ENCODE measurements around the gene FOXK1. TPM values are rescaled to one million over a fixed set of nuclear protein-coding genes. Genes with fewer than 3 reads are reported as not detected.

Gene FOXK1
- total and polyA plus RNA-seq, 2 of the 13 experiments (the other 11 are each of a cell fraction or from before 2014, with no cell fraction given): 4.6 to 8.8 TPM

- WGBS (ENCODE audit: low lambda C conversion rate): 59% methylated on average over 2 of the region's 2 CpGs
- H3K4me3 ChIP-seq (replicated peaks in 1 of 3; ENCODE audit: insufficient read depth in 1 of 3, low read depth in 2 of 3, low read length in 3 of 3): no peak overlapping the region
- in situ Hi-C loops (cut with HindIII; ENCODE audit: extremely low pct_ligation_motif_present, low pct_unique_long_range_greater_than_20kb): no loop called here
- ChIA-PET POLR2A (interaction anchor here (2.0 to 2.3 kb wide), 2 partner anchors 10 to 51 kb away, joined by 5 read pairs; no protein-coding TSS in a partner anchor), CTCF (ENCODE audit: low intra/inter-chr PET ratio, low total read pairs) (no interaction called here)
- H3K27ac ChIP-seq (ENCODE audit: extremely low read length, insufficient read depth, low read length): peak overlapping the region; percentile 40
- peaks cover 91% of the 10 kb centered on the region for H3K79me2 ChIP-seq (ENCODE audit: insufficient read depth, low read length)
- TF ChIP-seq ZSCAN20 (CRISPR knock-in tag; IDR thresholded peaks at IDR 0.05; ENCODE audit: borderline replicate concordance): 0 out of 2 replicates have a peak, but pooled peaks have one; percentile 37
- no peak for TF ChIP-seq ZNF224 (CRISPR knock-in tag; IDR thresholded peaks at IDR 0.05)
- TF ChIP-seq, protein P1, sequence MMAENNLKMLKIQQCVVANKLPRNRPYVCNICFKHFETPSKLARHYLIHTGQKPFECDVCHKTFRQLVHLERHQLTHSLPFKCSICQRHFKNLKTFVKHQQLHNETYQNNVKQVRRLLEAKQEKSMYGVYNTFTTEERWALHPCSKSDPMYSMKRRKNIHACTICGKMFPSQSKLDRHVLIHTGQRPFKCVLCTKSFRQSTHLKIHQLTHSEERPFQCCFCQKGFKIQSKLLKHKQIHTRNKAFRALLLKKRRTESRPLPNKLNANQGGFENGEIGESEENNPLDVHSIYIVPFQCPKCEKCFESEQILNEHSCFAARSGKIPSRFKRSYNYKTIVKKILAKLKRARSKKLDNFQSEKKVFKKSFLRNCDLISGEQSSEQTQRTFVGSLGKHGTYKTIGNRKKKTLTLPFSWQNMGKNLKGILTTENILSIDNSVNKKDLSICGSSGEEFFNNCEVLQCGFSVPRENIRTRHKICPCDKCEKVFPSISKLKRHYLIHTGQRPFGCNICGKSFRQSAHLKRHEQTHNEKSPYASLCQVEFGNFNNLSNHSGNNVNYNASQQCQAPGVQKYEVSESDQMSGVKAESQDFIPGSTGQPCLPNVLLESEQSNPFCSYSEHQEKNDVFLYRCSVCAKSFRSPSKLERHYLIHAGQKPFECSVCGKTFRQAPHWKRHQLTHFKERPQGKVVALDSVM (CRISPR knock-in tag; IDR thresholded peaks at IDR 0.05): peak; percentile 94
- TF ChIP-seq BRD4 (CRISPR knock-in tag; IDR thresholded peaks at IDR 0.05): no peak
- no peak for TF ChIP-seq TERF1 (CRISPR knock-in tag; IDR thresholded peaks at IDR 0.05)
- TF ChIP-seq HNF4A (CRISPR knock-in tag; IDR thresholded peaks at IDR 0.05): 0 out of 2 replicates have a peak, but pooled peaks have one; percentile 5
- TF ChIP-seq SOX6 (IDR thresholded peaks at IDR 0.05): no peak
- 0 out of 2 replicates have a peak, but pooled peaks have one; percentile 10 for TF ChIP-seq SOX6 (CRISPR knock-in tag; IDR thresholded peaks at IDR 0.05)
- TF ChIP-seq GTF2F1 (IDR thresholded peaks at IDR 0.05; ENCODE audit: low read length): no peak
- H4K20me1 ChIP-seq (ENCODE audit: insufficient read depth, low read length): peaks cover 86% of the 10 kb centered on the region
- no peaks in the 10 kb centered on the region for H3K27me3 ChIP-seq (ENCODE audit: control insufficient read depth in 1 of 2, insufficient read depth in 2 of 2, low read length in 2 of 2)
- H3K4me2 ChIP-seq (ENCODE audit: low read depth, low read length): peak overlapping the region; percentile 29; the same call in 1 of the 2 replicates
- DNase-seq (ENCODE audit: low spot score) (no peak), FAIRE-seq (no peak), ATAC-seq (peak; percentile 36; the same call in 1 of the 3 replicates)
- intact Hi-C loops (cut with micrococcal nuclease; ENCODE audit: unreplicated experiment): no loop called here
- no peak overlapping the region for H3K9ac ChIP-seq (ENCODE audit: insufficient read depth, low read depth, low read length)
- no peak overlapping the region for H2AFZ ChIP-seq (ENCODE audit: low read length)
- BruUV-seq (replicated peaks): no TSS peak
- H3K4me1 ChIP-seq (ENCODE audit: insufficient read depth, low read length): peaks cover 48% of the 10 kb centered on the region
- H3K36me3 ChIP-seq (replicated peaks in 1 of 2; ENCODE audit: control insufficient read depth in 1 of 2, insufficient read depth in 2 of 2, low read length in 2 of 2): peaks cover 1 to 17% of the 10 kb centered on the region in 2 experiments; a peak in 4 of 5 replicates
- no peaks in the 10 kb centered on the region for H3K9me3 ChIP-seq (ENCODE audit: low read length)
These were observed 11.7 kb downstream of the FOXK1 start for GRCh38 chr7:4693749-4694148.

All from HepG2 (cell line).